ENCODE data around the gene CDADC1. TPM values are rescaled to one million over a fixed set of nuclear protein-coding genes. Genes with fewer than 3 reads are reported as not detected.

Gene CDADC1
- total RNA-seq = 3.7 and 5.5 TPM in 2 replicates

DNA sequence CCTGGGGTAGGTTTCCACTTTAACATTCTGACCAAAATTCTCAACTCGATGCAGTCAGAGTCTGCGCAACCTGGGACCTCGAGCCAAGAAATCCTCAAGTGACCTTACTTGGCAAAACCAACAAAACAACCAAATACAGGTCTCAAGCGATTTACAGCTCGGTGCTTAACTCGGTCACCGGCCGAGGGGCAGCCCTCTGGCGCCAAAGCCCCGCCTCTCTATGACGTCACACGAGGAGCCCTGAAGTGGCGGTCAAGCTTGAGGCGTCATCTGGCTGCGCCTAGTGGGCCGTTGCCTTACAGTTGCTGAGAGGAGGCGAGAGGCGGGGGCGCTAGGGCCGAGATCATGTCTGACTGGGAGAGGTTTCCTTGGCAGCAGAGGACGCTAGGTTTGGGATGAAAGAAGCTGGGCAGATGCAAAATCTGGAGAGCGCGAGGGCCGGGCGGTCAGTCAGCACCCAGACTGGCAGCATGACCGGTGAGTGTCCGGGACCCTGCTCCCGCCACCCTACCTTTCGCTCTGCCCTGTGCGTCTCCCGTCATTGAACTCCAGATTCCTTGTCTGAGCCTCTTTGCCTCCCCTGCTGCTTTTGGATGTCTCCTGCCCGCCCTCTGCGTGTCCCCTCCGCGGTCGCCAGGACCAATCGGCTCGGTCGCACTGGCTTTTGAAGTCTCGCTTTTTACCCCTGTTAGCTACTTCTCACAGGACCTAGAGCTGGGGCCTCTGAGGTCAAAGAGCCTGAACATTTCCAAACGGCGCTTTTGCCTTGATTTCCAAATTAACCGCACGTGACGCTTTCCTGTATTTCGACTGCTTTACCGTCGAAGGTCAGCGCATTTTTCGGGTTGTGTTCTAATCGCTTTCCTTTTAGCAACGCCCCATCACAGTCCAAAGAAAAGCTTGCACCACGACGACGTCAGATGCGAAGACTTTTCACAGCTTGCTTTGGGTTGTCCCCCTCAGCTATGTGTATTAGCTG, at the start of gene CDADC1:
TSS of gene CDADC1 (plus strand) at position 283 of the 979 bp plus-strand sequence. CDS start at position 396, 113 bp downstream.

DNA sequence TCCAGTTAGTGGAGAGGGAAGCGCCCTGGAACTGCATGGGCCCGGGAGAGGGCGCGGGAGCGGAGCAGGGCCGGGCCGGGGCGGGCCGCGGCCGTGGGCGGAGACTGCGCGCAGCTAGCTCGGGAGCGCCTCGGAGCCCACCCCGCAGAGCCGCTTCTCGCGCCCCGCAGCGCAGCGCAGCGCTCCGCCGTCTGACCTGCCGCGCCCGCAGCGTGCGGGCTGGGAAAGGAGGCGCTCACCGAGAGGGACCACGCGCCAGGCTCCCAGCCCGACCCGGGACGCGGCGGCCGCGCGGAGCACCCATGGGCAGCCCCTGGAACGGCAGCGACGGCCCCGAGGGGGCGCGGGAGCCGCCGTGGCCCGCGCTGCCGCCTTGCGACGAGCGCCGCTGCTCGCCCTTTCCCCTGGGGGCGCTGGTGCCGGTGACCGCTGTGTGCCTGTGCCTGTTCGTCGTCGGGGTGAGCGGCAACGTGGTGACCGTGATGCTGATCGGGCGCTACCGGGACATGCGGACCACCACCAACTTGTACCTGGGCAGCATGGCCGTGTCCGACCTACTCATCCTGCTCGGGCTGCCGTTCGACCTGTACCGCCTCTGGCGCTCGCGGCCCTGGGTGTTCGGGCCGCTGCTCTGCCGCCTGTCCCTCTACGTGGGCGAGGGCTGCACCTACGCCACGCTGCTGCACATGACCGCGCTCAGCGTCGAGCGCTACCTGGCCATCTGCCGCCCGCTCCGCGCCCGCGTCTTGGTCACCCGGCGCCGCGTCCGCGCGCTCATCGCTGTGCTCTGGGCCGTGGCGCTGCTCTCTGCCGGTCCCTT, 27.5 kb upstream of the CDADC1 start, which contains the start of gene MLNR:
TSS of gene MLNR (plus strand) at position 303 of the 820 bp plus-strand sequence. CDS start at position 303, 0 bp downstream.

Other genes starting within 250 kb of the CDADC1 start
- not detected in 2 replicates for gene MLNR, start 27.6 kb upstream of the CDADC1 start, total RNA-seq
- gene CAB39L, start 196.1 kb downstream of the CDADC1 start, total RNA-seq = 13.9 and 16.4 TPM in 2 replicates
- 6.7 and 9.5 TPM in 2 replicates for gene SETDB2, start 196.3 kb downstream of the CDADC1 start, total RNA-seq
- 23.9 and 27.7 TPM in 2 replicates for gene PHF11, start 248.0 kb downstream of the CDADC1 start, total RNA-seq

All from aortic smooth muscle cell (primary cell).